CD4-positive, alpha-beta T cell (primary cell): Measurements from ENCODE around the gene KCNK15. TPM values are rescaled to one million over a fixed set of nuclear protein-coding genes. Genes with fewer than 3 reads are reported as not detected.

Experiments used
- ATAC-seq: fragments of 200-7000 bp; cut with Tn5 transposase; one replicate; pipeline ENCODE4 v1.10.0; 2022; ENCODE audit warnings: mild to moderate bottlenecking; ENCODE audit not compliant: poor library complexity
- CTCF ChIA-PET: fragments of 350-600 bp; sonication (Branson Sonifier 250); formaldehyde crosslinking; loops from one replicate; lab custom pipeline; 2021; ENCODE audit warnings: antibody characterized with exemption, inconsistent platforms; lab: Charles Lee
- POLR2A ChIA-PET: fragments of 350-600 bp; sonication (Branson Sonifier 250); formaldehyde crosslinking; loops from one replicate; lab custom pipeline; 2021; ENCODE audit warnings: antibody characterized with exemption, inconsistent platforms; lab: Charles Lee
- DNase-seq, 14 experiments: peaks; one replicate each; pipeline ENCODE4 v3.0.0-alpha.2; 2013 to 2020; ENCODE audit warnings: mixed read lengths in 2 of 14
- H3K27ac ChIP-seq, 2 donors: one replicate each; pipeline versions ENCODE4 v1.5.1 to v1.7.0; 2013; ENCODE audit warnings: low read length in 2 of 2, low read depth in 1 of 2, mild to moderate bottlenecking in 1 of 2
- H3K27me3 ChIP-seq, 2 experiments: 1 replicate in 1 of 2; 2 replicates in 1 of 2; pipeline versions ENCODE4 v1.6.1 to v1.7.0; 2013; ENCODE audit warnings: low read length in 2 of 2, control low read depth in 1 of 2, mild to moderate bottlenecking in 1 of 2, moderate library complexity in 1 of 2; ENCODE audit not compliant: insufficient read depth in 2 of 2, control insufficient read depth in 1 of 2
- H3K36me3 ChIP-seq: one replicate; pipeline ENCODE4 v1.6.1; 2013; ENCODE audit warnings: low read length, control low read depth; ENCODE audit not compliant: insufficient read depth
- H3K4me1 ChIP-seq: one replicate; pipeline ENCODE4 v1.6.1; 2013; ENCODE audit warnings: low read length, control low read depth; ENCODE audit not compliant: insufficient read depth
- H3K4me3 ChIP-seq: one replicate; pipeline ENCODE4 v1.5.1; 2013; ENCODE audit warnings: mild to moderate bottlenecking, low read length, moderate library complexity
- H3K9me3 ChIP-seq, 2 experiments: 1 replicate in 1 of 2; 2 replicates in 1 of 2; pipeline versions ENCODE4 v1.6.1 to v1.7.0; 2013; ENCODE audit warnings: low read length in 2 of 2, mild to moderate bottlenecking in 2 of 2, control low read depth in 1 of 2, moderate library complexity in 1 of 2; ENCODE audit not compliant: control insufficient read depth in 1 of 2, insufficient read depth in 1 of 2
- H3K27ac Mint-ChIP-seq: one replicate; pipeline ENCODE4 v1.8.0; 2020; ENCODE audit warnings: mixed read lengths
- H3K27me3 Mint-ChIP-seq: one replicate; pipeline ENCODE4 v1.8.0; 2021; ENCODE audit warnings: mixed read lengths
- H3K36me3 Mint-ChIP-seq: one replicate; pipeline ENCODE4 v1.8.0; 2021; ENCODE audit warnings: low read depth, mixed read lengths
- H3K4me1 Mint-ChIP-seq: one replicate; pipeline ENCODE4 v1.8.0; 2021; ENCODE audit warnings: low read depth, mixed read lengths
- H3K4me3 Mint-ChIP-seq: one replicate; pipeline ENCODE4 v1.8.0; 2020; ENCODE audit warnings: mild to moderate bottlenecking, mixed read lengths
- H3K9me3 Mint-ChIP-seq: one replicate; pipeline ENCODE4 v1.8.0; 2020; ENCODE audit warnings: mixed read lengths
- intact Hi-C, 2 experiments: fragments of 100-400 bp; cut with DNase I in 1 of 2; cut with micrococcal nuclease in 1 of 2; formaldehyde crosslinking; loops; one replicate each; pipeline versions ENCODE4 v1.15.1 to v1.9.0; 2023 to 2025; cut with DNase I, micrococcal nuclease
- total RNA-seq, 174 experiments: library from RNA in 2 of 174; stranded (reverse) in 2 of 174; gene quantifications; one replicate each; pipeline ENCODE4 v1.2.3 and lab custom pipeline; 2021 to 2026
- TF ChIP-seq, protein P1 (sequence below): fragments of 200-600 bp; IDR thresholded peaks from one replicate; pipeline ENCODE4 v1.8.0; 2022; ENCODE audit warnings: antibody characterized with exemption, mild to moderate bottlenecking

The KCNK15 gene
- total RNA-seq, 2 experiments from 2014 or later, result not detected

- ChIA-PET POLR2A (no interaction called here), CTCF (no interaction called here)
- H3K27me3 ChIP-seq, result peaks cover 3 to 18% of the 10 kb centered on the region in 2 experiments
- H3K27ac ChIP-seq, result no peak overlapping the region
- TF ChIP-seq, protein P1, sequence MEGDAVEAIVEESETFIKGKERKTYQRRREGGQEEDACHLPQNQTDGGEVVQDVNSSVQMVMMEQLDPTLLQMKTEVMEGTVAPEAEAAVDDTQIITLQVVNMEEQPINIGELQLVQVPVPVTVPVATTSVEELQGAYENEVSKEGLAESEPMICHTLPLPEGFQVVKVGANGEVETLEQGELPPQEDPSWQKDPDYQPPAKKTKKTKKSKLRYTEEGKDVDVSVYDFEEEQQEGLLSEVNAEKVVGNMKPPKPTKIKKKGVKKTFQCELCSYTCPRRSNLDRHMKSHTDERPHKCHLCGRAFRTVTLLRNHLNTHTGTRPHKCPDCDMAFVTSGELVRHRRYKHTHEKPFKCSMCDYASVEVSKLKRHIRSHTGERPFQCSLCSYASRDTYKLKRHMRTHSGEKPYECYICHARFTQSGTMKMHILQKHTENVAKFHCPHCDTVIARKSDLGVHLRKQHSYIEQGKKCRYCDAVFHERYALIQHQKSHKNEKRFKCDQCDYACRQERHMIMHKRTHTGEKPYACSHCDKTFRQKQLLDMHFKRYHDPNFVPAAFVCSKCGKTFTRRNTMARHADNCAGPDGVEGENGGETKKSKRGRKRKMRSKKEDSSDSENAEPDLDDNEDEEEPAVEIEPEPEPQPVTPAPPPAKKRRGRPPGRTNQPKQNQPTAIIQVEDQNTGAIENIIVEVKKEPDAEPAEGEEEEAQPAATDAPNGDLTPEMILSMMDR, result no peak
- Mint-ChIP-seq H3K27me3 (peaks cover 29% of the 10 kb centered on the region), H3K4me3 (no peak overlapping the region), H3K27ac (no peak overlapping the region), H3K9me3 (no peaks in the 10 kb centered on the region), H3K36me3 (no peaks in the 10 kb centered on the region), H3K4me1 (no peaks in the 10 kb centered on the region)
- intact Hi-C loops, result no loop called here
- H3K4me1 ChIP-seq, result no peaks in the 10 kb centered on the region
- no peaks in the 10 kb centered on the region for H3K36me3 ChIP-seq
- ATAC-seq, result no peak
- no peak overlapping the region for H3K4me3 ChIP-seq
- H3K9me3 ChIP-seq, result no peaks in the 10 kb centered on the region
- DNase-seq, result no peak
These were observed 41.6 kb downstream of the KCNK15 start for GRCh38 chr20:44787299-44787698.

- no peak overlapping the region for H3K4me3 ChIP-seq
- intact Hi-C loops, result no loop called here
- POLR2A ChIA-PET, result no interaction called here
- DNase-seq (no peak), ATAC-seq (no peak)
- H3K36me3 Mint-ChIP-seq, result no peaks in the 10 kb centered on the region
- no peak overlapping the region for H3K27ac Mint-ChIP-seq
- TF ChIP-seq, protein P1, result no peak
- H3K4me1 ChIP-seq, result no peaks in the 10 kb centered on the region
- H3K4me3 Mint-ChIP-seq, result no peak overlapping the region
- H3K9me3 Mint-ChIP-seq, result no peaks in the 10 kb centered on the region
- no peak overlapping the region for H3K27ac ChIP-seq
- H3K4me1 Mint-ChIP-seq, result no peaks in the 10 kb centered on the region
- H3K27me3 Mint-ChIP-seq, result peaks cover 24% of the 10 kb centered on the region
- H3K27me3 ChIP-seq, result peaks cover 3 to 18% of the 10 kb centered on the region in 2 experiments
- H3K36me3 ChIP-seq, result no peaks in the 10 kb centered on the region
- CTCF ChIA-PET, result no interaction called here
- no peaks in the 10 kb centered on the region for H3K9me3 ChIP-seq
These were observed 43.2 kb downstream of the KCNK15 start for GRCh38 chr20:44788706-44789456.

- H3K36me3 Mint-ChIP-seq, result no peaks in the 10 kb centered on the region
- CTCF ChIA-PET, result no interaction called here
- H3K9me3 ChIP-seq, result no peaks in the 10 kb centered on the region
- ATAC-seq (no peak), DNase-seq (no peak)
- H3K9me3 Mint-ChIP-seq, result no peaks in the 10 kb centered on the region
- TF ChIP-seq, protein P1, result no peak
- H3K4me1 Mint-ChIP-seq, result no peaks in the 10 kb centered on the region
- H3K27me3 Mint-ChIP-seq, result peaks cover 23% of the 10 kb centered on the region
- no peaks in the 10 kb centered on the region for H3K36me3 ChIP-seq
- H3K4me3 Mint-ChIP-seq, result no peak overlapping the region
- peaks cover 8 to 15% of the 10 kb centered on the region in 2 experiments for H3K27me3 ChIP-seq
- H3K4me3 ChIP-seq, result no peak overlapping the region
- no peak overlapping the region for H3K27ac Mint-ChIP-seq
- POLR2A ChIA-PET, result no interaction called here
- H3K27ac ChIP-seq, result no peak overlapping the region
- intact Hi-C loops, result no loop called here
- no peaks in the 10 kb centered on the region for H3K4me1 ChIP-seq
These were observed 45.2 kb downstream of the KCNK15 start for GRCh38 chr20:44790638-44791393.
